K562 (cell line): ENCODE data around the gene RHOC. TPM values are rescaled to one million over a fixed set of nuclear protein-coding genes. Genes with fewer than 3 reads are reported as not detected.
A peak's percentile ranks its signal among the peaks of the same experiment; 100 is the strongest.

Experiments
- BMI1 ChIP-seq: fragments of 150-350 bp; IDR thresholded peaks from 2 replicates; pipeline ENCODE4 v1.6.1; 2014; ENCODE audit warnings: low read length
- BRCA1 ChIP-seq, 2 experiments: fragments of 450-650 bp in 1 of 2; sonication (generic) in 1 of 2; formaldehyde crosslinking in 1 of 2; IDR thresholded peaks; 2 replicates each; pipeline versions ENCODE4 v1.5.0 to v1.6.1; 2017 to 2020; ENCODE audit warnings: mild to moderate bottlenecking in 1 of 2, missing genetic modification reagents in 1 of 2
- CAMTA2 ChIP-seq: fragments of 250-450 bp; sonication (Bioruptor Pico); conservative IDR thresholded peaks from 2 replicates; pipeline ENCODE4 v1.5.1; 2022
- HNRNPK ChIP-seq: fragments of 200-400 bp; formaldehyde crosslinking; IDR thresholded peaks from one replicate; pipeline ENCODE4 v1.6.1; 2018; ENCODE audit warnings: mild to moderate bottlenecking, low read depth, low read length; ENCODE audit not compliant: poor library complexity, severe bottlenecking
- MCM5 ChIP-seq: fragments of 450-650 bp; IDR thresholded peaks from 2 replicates; pipeline ENCODE4 v1.6.1; 2016; ENCODE audit warnings: low read depth
- MNT ChIP-seq, 2 experiments: fragments of 450-650 bp; conservative IDR thresholded peaks; 2 replicates each; pipeline ENCODE4 v1.6.1; 2017; ENCODE audit warnings: mild to moderate bottlenecking in 2 of 2, moderate library complexity in 2 of 2
- NFRKB ChIP-seq: fragments of 450-650 bp; IDR thresholded peaks from 2 replicates; pipeline ENCODE4 v1.6.1; 2016; ENCODE audit warnings: low read depth
- NR2C2 ChIP-seq, 2 experiments: fragments of 200-800 bp in 1 of 2; sonication (Bioruptor generic) in 1 of 2; sonication (generic) in 1 of 2; formaldehyde crosslinking in 1 of 2; IDR thresholded peaks; 2 replicates each; pipeline versions ENCODE4 v1.6.1 to v1.8.0; 2016 to 2022; ENCODE audit warnings: mild to moderate bottlenecking in 1 of 2, missing compliant biosample characterization in 1 of 2, missing genetic modification characterization in 1 of 2, missing genetic modification reagents in 1 of 2
- RUNX1 ChIP-seq: sonication (generic); IDR thresholded peaks from 2 replicates; pipeline ENCODE4 v1.6.1; 2016; ENCODE audit warnings: antibody characterized with exemption, low read depth
- SIRT6 ChIP-seq: IDR thresholded peaks from one replicate; pipeline ENCODE4 v1.6.1; 2012; ENCODE audit warnings: low read depth, mild to moderate bottlenecking, control low read depth, inconsistent platforms, low read length, moderate library complexity
- SMARCC2 ChIP-seq: fragments of 450-650 bp; IDR thresholded peaks from 2 replicates; pipeline ENCODE4 v1.6.1; 2017; ENCODE audit warnings: antibody characterized with exemption, moderate library complexity, mild to moderate bottlenecking, low read depth
- SRSF7 ChIP-seq: fragments of 200-400 bp; formaldehyde crosslinking; optimal IDR thresholded peaks from 2 replicates; pipeline ENCODE3; 2017; ENCODE audit warnings: mild to moderate bottlenecking, low read depth, low read length
- TBL1XR1 ChIP-seq, 2 experiments: IDR thresholded peaks; 2 replicates each; pipeline ENCODE4 v1.6.1; 2012; ENCODE audit warnings: improper control_type of control experiment in 2 of 2, low read length in 2 of 2, mild to moderate bottlenecking in 1 of 2
- XRCC4 ChIP-seq: IDR thresholded peaks from one replicate; pipeline ENCODE4 v1.6.1; 2011; ENCODE audit not compliant: insufficient read depth, insufficient read length; ENCODE audit errors: extremely low read depth
- ZEB2 ChIP-seq: fragments of 450-650 bp; IDR thresholded peaks from 2 replicates; pipeline ENCODE4 v1.6.1; 2016
- ZNF184 ChIP-seq: sonication (generic); formaldehyde crosslinking; IDR thresholded peaks from 2 replicates; pipeline ENCODE4 v1.5.0; 2020; ENCODE audit warnings: missing genetic modification reagents
- ZNF695 ChIP-seq: fragments of 450-650 bp; formaldehyde crosslinking; IDR thresholded peaks from 2 replicates; pipeline ENCODE4 v1.4.0; 2020; ENCODE audit warnings: mild to moderate bottlenecking, moderate library complexity
- ZNF764 ChIP-seq: fragments of 250-450 bp; sonication (Bioruptor Pico); IDR thresholded peaks from 2 replicates; pipeline ENCODE4 v1.4.0; 2020; ENCODE audit warnings: low read depth, mild to moderate bottlenecking, moderate library complexity
- polyA plus RNA-seq, 8 experiments: library from polyadenylated mRNA; depleted of rRNA in 4 of 8; stranded (reverse) in 5 of 8; unstranded in 3 of 8; fragments of >200 nt; fragmentation: Nextera tagmentation in 2 of 8; fragmentation: Illumina TruSeq in 1 of 8; extraction: Ambion mirVana in 2 of 8; extraction: Trizol in 1 of 8; gene quantifications; 2 replicates each; pipeline versions ENCODE4 v1.2.1 to v1.2.3, GENCODE V29; 2011 to 2014; ENCODE audit warnings: inconsistent platforms in 1 of 8, missing spikeins in 1 of 8
- total RNA-seq, 7 experiments: library from RNA; depleted of rRNA in 6 of 7; stranded (reverse); fragments of >200 nt in 6 of 7; fragmentation: Illumina TruSeq in 2 of 7; extraction: Trizol in 2 of 7; gene quantifications; 2 replicates each; pipeline versions ENCODE4 v1.2.1 to v1.2.3, GENCODE V29; 2011 to 2021; ENCODE audit warnings: low replicate concordance in 1 of 7
- TF ChIP-seq, protein P1 (sequence below), 2 experiments: fragments of 450-650 bp; IDR thresholded peaks; 2 replicates each; pipeline ENCODE4 v1.6.1; 2018; ENCODE audit warnings: mild to moderate bottlenecking in 2 of 2, low read depth in 1 of 2; ENCODE audit not compliant: partially characterized antibody in 2 of 2
- TF ChIP-seq, protein P2 (sequence below): fragments of 450-650 bp; IDR thresholded peaks from 2 replicates; pipeline ENCODE4 v1.6.1; 2016
- TF ChIP-seq, protein P3 (sequence below): fragments of 450-650 bp; IDR thresholded peaks from 2 replicates; pipeline ENCODE4 v1.6.1; 2017; ENCODE audit warnings: mild to moderate bottlenecking, moderate library complexity

RHOC gene
- total and polyA plus RNA-seq, 9 of the 15 experiments (the other 6 are each of a cell fraction or from before 2014, with no cell fraction given) = 35.2 to 364 (median 204) TPM

- TF ChIP-seq NR2C2 (CRISPR knock-in tag; IDR thresholded peaks at IDR 0.05) (peak; percentile 45; the same call in 1 of the 2 replicates), NR2C2 (tag; IDR thresholded peaks at IDR 0.05) (no peak), ZEB2 (0 out of 2 replicates have a peak, but pooled peaks have one; percentile 21), CAMTA2 (CRISPR knock-in tag) (no peak), SIRT6 (no peak), MCM5 (no peak), ZNF184 (CRISPR knock-in tag) (no peak), MNT (conservative IDR thresholded peaks at IDR 0.05) (peak in 1 of 2 experiments; percentile 34; a peak in 1 of 4 replicates), SMARCC2 (no peak), ZNF695 (CRISPR knock-in tag) (no peak), RUNX1 (0 out of 2 replicates have a peak, but pooled peaks have one; percentile 37), TBL1XR1 (IDR thresholded peaks at IDR 0.05; ENCODE audit: low read length in 2 of 2) (no peak), ZNF764 (no peak), XRCC4 (no peak), SRSF7 (no peak), BRCA1 (IDR thresholded peaks at IDR 0.05) (no peak), BRCA1 (CRISPR knock-in tag; IDR thresholded peaks at IDR 0.05) (no peak), BMI1 (no peak), NFRKB (no peak), HNRNPK (no peak)
- TF ChIP-seq, protein P1, sequence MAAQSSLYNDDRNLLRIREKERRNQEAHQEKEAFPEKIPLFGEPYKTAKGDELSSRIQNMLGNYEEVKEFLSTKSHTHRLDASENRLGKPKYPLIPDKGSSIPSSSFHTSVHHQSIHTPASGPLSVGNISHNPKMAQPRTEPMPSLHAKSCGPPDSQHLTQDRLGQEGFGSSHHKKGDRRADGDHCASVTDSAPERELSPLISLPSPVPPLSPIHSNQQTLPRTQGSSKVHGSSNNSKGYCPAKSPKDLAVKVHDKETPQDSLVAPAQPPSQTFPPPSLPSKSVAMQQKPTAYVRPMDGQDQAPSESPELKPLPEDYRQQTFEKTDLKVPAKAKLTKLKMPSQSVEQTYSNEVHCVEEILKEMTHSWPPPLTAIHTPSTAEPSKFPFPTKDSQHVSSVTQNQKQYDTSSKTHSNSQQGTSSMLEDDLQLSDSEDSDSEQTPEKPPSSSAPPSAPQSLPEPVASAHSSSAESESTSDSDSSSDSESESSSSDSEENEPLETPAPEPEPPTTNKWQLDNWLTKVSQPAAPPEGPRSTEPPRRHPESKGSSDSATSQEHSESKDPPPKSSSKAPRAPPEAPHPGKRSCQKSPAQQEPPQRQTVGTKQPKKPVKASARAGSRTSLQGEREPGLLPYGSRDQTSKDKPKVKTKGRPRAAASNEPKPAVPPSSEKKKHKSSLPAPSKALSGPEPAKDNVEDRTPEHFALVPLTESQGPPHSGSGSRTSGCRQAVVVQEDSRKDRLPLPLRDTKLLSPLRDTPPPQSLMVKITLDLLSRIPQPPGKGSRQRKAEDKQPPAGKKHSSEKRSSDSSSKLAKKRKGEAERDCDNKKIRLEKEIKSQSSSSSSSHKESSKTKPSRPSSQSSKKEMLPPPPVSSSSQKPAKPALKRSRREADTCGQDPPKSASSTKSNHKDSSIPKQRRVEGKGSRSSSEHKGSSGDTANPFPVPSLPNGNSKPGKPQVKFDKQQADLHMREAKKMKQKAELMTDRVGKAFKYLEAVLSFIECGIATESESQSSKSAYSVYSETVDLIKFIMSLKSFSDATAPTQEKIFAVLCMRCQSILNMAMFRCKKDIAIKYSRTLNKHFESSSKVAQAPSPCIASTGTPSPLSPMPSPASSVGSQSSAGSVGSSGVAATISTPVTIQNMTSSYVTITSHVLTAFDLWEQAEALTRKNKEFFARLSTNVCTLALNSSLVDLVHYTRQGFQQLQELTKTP (IDR thresholded peaks at IDR 0.05; ENCODE audit: low read depth in 1 of 2, partially characterized antibody in 2 of 2) = no peak
- TF ChIP-seq, protein P2, sequence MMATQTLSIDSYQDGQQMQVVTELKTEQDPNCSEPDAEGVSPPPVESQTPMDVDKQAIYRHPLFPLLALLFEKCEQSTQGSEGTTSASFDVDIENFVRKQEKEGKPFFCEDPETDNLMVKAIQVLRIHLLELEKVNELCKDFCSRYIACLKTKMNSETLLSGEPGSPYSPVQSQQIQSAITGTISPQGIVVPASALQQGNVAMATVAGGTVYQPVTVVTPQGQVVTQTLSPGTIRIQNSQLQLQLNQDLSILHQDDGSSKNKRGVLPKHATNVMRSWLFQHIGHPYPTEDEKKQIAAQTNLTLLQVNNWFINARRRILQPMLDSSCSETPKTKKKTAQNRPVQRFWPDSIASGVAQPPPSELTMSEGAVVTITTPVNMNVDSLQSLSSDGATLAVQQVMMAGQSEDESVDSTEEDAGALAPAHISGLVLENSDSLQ = no peak
- TF ChIP-seq, protein P3, sequence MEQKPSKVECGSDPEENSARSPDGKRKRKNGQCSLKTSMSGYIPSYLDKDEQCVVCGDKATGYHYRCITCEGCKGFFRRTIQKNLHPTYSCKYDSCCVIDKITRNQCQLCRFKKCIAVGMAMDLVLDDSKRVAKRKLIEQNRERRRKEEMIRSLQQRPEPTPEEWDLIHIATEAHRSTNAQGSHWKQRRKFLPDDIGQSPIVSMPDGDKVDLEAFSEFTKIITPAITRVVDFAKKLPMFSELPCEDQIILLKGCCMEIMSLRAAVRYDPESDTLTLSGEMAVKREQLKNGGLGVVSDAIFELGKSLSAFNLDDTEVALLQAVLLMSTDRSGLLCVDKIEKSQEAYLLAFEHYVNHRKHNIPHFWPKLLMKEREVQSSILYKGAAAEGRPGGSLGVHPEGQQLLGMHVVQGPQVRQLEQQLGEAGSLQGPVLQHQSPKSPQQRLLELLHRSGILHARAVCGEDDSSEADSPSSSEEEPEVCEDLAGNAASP = no peak
These were observed 9.3 kb upstream of the RHOC start (continued) for GRCh38 chr1:112716133-112716720.
